GM20000 (cell line): ENCODE data around the gene CACNB2.

Experiments
- DNase-seq: peaks from one replicate; pipeline ENCODE4 v3.0.0; 2012; ENCODE audit warnings: low spot score
- CTCF ChIP-seq: IDR thresholded peaks from 2 replicates; pipeline ENCODE4 v1.5.1; 2012; ENCODE audit warnings: mild to moderate bottlenecking, control low read depth; ENCODE audit errors: extremely low read depth, missing control alignments

Gene CACNB2

GRCh38 chr10:18293536-18294510 lies 153.6 kb downstream of the CACNB2 start:
- DNase-seq = no peak
- no peak for TF ChIP-seq CTCF

- no peak for TF ChIP-seq CTCF
- no peak for DNase-seq
These were observed 154.4 kb downstream of the CACNB2 start for GRCh38 chr10:18294633-18295032.

- no peak for TF ChIP-seq CTCF
These were observed 157.4 kb downstream of the CACNB2 start for GRCh38 chr10:18297659-18298058.

GRCh38 chr10:18298256-18298655 lies 158.0 kb downstream of the CACNB2 start:
- DNase-seq = no peak
- TF ChIP-seq CTCF = no peak

More at GRCh38 chr10:18297659-18298058, 157.4 kb downstream of the CACNB2 start:
- no peak for DNase-seq

GRCh38 chr10:18303851-18304801 lies 163.9 kb downstream of the CACNB2 start:
- DNase-seq = no peak
- TF ChIP-seq CTCF = no peak

GRCh38 chr10:18306031-18306430 lies 165.8 kb downstream of the CACNB2 start:
- TF ChIP-seq CTCF = no peak

More at GRCh38 chr10:18306031-18306430, 165.8 kb downstream of the CACNB2 start:
- no peak for DNase-seq
